DOHH2 (cell line): Measurements from ENCODE around the gene NAP1L4.

Experiments used
- H3F3A ChIP-seq: fragments of 200-600 bp; sonication (generic), shearing (Covaris generic); 2 replicates; pipeline ENCODE4 v1.6.0; 2016; ENCODE audit warnings: antibody characterized with exemption, mild to moderate bottlenecking; ENCODE audit not compliant: control insufficient read depth, insufficient read depth
- H3K27ac ChIP-seq: fragments of 200-600 bp; sonication (generic); 2 replicates; pipeline ENCODE4 v1.5.1; 2014; ENCODE audit warnings: low read depth, mild to moderate bottlenecking, low read length, moderate library complexity
- H3K27me3 ChIP-seq: fragments of 200-600 bp; sonication (generic); 2 replicates; pipeline ENCODE4 v1.6.1; 2014; ENCODE audit warnings: mild to moderate bottlenecking, low read length, mixed read lengths; ENCODE audit not compliant: control insufficient read depth
- H3K36me3 ChIP-seq: fragments of 200-600 bp; sonication (generic); 2 replicates; pipeline ENCODE4 v1.6.1; 2014; ENCODE audit warnings: mild to moderate bottlenecking, low read length, moderate library complexity, mixed read lengths; ENCODE audit not compliant: control insufficient read depth
- H3K4me1 ChIP-seq: fragments of 200-600 bp; sonication (generic); 2 replicates; pipeline ENCODE4 v1.6.1; 2014; ENCODE audit warnings: mild to moderate bottlenecking, low read length, mixed read lengths; ENCODE audit not compliant: control insufficient read depth
- H3K4me2 ChIP-seq: fragments of 200-600 bp; sonication (generic); 2 replicates; pipeline ENCODE4 v1.6.0; 2014; ENCODE audit warnings: mild to moderate bottlenecking, low read length, moderate library complexity
- H3K4me3 ChIP-seq: fragments of 200-600 bp; sonication (generic); 2 replicates; pipeline ENCODE4 v1.5.1; 2014; ENCODE audit warnings: mild to moderate bottlenecking, low read length, mixed read lengths
- H3K79me2 ChIP-seq: fragments of 200-600 bp; sonication (generic); 2 replicates; pipeline ENCODE4 v1.6.1; 2014; ENCODE audit warnings: mild to moderate bottlenecking, low read length, mixed read lengths; ENCODE audit not compliant: control insufficient read depth
- H3K9me2 ChIP-seq: fragments of 200-600 bp; sonication (generic); replicated peaks from 2 replicates; pipeline ENCODE4 v1.6.1; 2014; ENCODE audit warnings: mild to moderate bottlenecking, low read length, mixed read lengths; ENCODE audit not compliant: control insufficient read depth
- H3K9me3 ChIP-seq: fragments of 200-600 bp; sonication (generic); 2 replicates; pipeline ENCODE4 v1.6.1; 2014; ENCODE audit warnings: antibody characterized with exemption, low read length, mixed read lengths; ENCODE audit not compliant: control insufficient read depth, insufficient read depth
- H4K20me1 ChIP-seq: fragments of 200-600 bp; sonication (generic); 2 replicates; pipeline ENCODE4 v1.6.0; 2014; ENCODE audit warnings: low read depth, mild to moderate bottlenecking, antibody characterized with exemption, low read length, moderate library complexity; ENCODE audit not compliant: control insufficient read depth, insufficient read depth
- EZH2phosphoT487 ChIP-seq: fragments of 200-600 bp; sonication (generic); IDR thresholded peaks from 2 replicates; pipeline ENCODE4 v1.6.1; 2017; ENCODE audit warnings: borderline replicate concordance, mild to moderate bottlenecking, antibody characterized with exemption, low read length, moderate library complexity, mixed read lengths
- TF ChIP-seq, protein P1 (sequence below): fragments of 200-600 bp; sonication (generic); IDR thresholded peaks from one replicate; pipeline ENCODE4 v1.5.1; 2014; ENCODE audit warnings: antibody characterized with exemption, mild to moderate bottlenecking, low read depth, low read length; ENCODE audit not compliant: poor library complexity, severe bottlenecking

NAP1L4 gene

DNA sequence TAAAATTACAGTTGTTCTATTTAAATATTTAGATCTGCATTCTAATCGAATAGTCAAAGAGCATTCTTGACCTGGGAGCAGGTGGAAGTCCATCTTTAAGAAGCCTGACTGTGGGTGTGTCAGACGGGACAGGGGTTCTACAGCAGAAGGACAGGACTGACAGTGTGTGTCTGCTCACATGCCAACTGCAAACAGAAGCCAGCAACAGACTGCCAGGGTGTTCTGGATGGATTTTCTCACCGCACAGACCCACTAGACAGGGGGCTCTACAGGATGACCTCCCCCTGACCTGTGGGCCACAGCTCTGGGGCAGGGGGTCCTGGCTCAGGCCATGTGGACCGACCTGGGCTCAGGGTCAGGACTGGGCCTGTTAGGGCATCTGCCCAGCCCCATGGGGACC lies 22.8 kb upstream of the NAP1L4 start:
- H3K27ac ChIP-seq: no peak overlapping the region
- peaks cover 73% of the 10 kb centered on the region for H3K36me3 ChIP-seq

DNA sequence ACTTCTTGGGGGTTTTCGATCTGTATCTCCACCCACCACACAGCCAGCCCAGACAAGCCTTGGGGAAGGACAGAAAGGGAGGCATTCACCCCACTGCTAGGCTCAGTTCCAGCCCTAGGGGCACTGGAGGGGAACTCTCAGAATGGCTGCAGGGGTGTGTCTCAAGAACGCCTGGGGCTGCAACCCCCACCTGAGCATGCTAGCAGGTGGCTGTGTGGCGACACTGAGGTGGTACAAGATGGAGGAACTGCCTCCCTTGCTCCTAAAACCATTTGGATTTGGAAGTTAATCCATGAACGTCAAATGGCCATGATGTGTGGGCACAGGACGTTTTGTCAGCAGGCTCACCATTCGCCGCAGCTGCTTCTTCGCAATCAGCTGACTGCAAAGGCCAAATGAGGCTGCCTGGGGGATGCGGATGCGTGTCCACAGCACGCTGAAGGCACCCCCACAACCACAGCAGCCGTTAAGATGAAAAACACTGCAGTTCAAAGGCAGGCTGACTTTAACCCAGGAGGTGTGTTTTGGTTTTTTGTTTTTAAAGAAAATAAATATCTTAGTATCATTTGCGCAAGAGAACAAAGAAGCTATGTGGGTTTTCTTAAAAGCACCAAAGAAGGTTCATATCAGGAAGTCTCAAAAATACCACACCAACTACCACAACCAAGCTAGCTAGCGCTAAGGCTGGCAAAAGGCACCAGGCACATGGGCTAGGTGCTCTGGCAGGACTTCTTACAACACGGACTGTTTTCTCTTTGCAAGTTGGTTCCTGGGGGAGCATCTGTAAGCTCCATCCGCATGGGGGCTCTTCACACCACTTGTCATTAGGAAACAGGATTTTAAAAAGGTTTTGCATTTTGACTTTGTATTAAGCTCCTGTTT lies 22.2 kb upstream of the NAP1L4 start:
- Histone ChIP-seq H3K27me3 (no peaks in the 10 kb centered on the region), H4K20me1 (no peaks in the 10 kb centered on the region; the same call in 1 of the 2 replicates), H3K9me3 (no peaks in the 10 kb centered on the region), H3K4me1 (peaks cover 12% of the 10 kb centered on the region), H3K36me3 (peaks cover 73% of the 10 kb centered on the region), H3K4me3 (no peak overlapping the region), H3K9me2 (no peaks in the 10 kb centered on the region), H3K27ac (peak overlapping the region; percentile 18; the same call in 1 of the 2 replicates), H3F3A (no peaks in the 10 kb centered on the region), H3K4me2 (peak overlapping the region; percentile 20; the same call in 1 of the 2 replicates), H3K79me2 (no peaks in the 10 kb centered on the region)
- TF ChIP-seq, protein P1, sequence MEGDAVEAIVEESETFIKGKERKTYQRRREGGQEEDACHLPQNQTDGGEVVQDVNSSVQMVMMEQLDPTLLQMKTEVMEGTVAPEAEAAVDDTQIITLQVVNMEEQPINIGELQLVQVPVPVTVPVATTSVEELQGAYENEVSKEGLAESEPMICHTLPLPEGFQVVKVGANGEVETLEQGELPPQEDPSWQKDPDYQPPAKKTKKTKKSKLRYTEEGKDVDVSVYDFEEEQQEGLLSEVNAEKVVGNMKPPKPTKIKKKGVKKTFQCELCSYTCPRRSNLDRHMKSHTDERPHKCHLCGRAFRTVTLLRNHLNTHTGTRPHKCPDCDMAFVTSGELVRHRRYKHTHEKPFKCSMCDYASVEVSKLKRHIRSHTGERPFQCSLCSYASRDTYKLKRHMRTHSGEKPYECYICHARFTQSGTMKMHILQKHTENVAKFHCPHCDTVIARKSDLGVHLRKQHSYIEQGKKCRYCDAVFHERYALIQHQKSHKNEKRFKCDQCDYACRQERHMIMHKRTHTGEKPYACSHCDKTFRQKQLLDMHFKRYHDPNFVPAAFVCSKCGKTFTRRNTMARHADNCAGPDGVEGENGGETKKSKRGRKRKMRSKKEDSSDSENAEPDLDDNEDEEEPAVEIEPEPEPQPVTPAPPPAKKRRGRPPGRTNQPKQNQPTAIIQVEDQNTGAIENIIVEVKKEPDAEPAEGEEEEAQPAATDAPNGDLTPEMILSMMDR: no peak
- TF ChIP-seq EZH2phosphoT487: no peak

More for the DNA sequence above, 22.8 kb upstream of the NAP1L4 start:
- no peaks in the 10 kb centered on the region for H3K27me3 ChIP-seq
- TF ChIP-seq, protein P1: no peak
- TF ChIP-seq EZH2phosphoT487: no peak
- peaks cover 12% of the 10 kb centered on the region for H3K4me1 ChIP-seq
- no peaks in the 10 kb centered on the region for H3F3A ChIP-seq
- H4K20me1 ChIP-seq: no peaks in the 10 kb centered on the region; the same call in 1 of the 2 replicates
- H3K9me3 ChIP-seq: no peaks in the 10 kb centered on the region
- no peaks in the 10 kb centered on the region for H3K9me2 ChIP-seq
- H3K4me3 ChIP-seq: no peak overlapping the region
- no peak overlapping the region for H3K4me2 ChIP-seq
- no peaks in the 10 kb centered on the region for H3K79me2 ChIP-seq

GRCh38 chr11:3011891-3012885 lies 20.1 kb upstream of the NAP1L4 start:
- H3K4me1 ChIP-seq: peaks cover 12% of the 10 kb centered on the region
- no peak for TF ChIP-seq EZH2phosphoT487
- TF ChIP-seq, protein P1: no peak
- H3K4me3 ChIP-seq: no peak overlapping the region
- no peak overlapping the region for H3K27ac ChIP-seq
- no peaks in the 10 kb centered on the region for H3K9me2 ChIP-seq
- no peaks in the 10 kb centered on the region for H3K27me3 ChIP-seq
- no peaks in the 10 kb centered on the region for H3F3A ChIP-seq
- H3K9me3 ChIP-seq: no peaks in the 10 kb centered on the region
- no peaks in the 10 kb centered on the region; the same call in 1 of the 2 replicates for H4K20me1 ChIP-seq
- H3K36me3 ChIP-seq: peaks cover 60% of the 10 kb centered on the region
- H3K79me2 ChIP-seq: no peaks in the 10 kb centered on the region
- no peak overlapping the region for H3K4me2 ChIP-seq
